Glutamatergic neuron (in vitro differentiated cells): ENCODE measurements around the gene PHF13. TPM values are rescaled to one million over a fixed set of nuclear protein-coding genes. Genes with fewer than 3 reads are reported as not detected.

Experiments
- DNase-seq: peaks from one replicate; pipeline ENCODE4 v3.0.0; 2022
- H3K27ac Mint-ChIP-seq: one replicate; pipeline ENCODE4 v1.8.0; 2020; ENCODE audit warnings: mild to moderate bottlenecking, mixed read lengths, inconsistent platforms; ENCODE audit not compliant: unreplicated experiment
- H3K27me3 Mint-ChIP-seq: one replicate; pipeline ENCODE4 v1.8.0; 2020; ENCODE audit warnings: mild to moderate bottlenecking, moderate library complexity, mixed read lengths, inconsistent platforms; ENCODE audit not compliant: unreplicated experiment
- H3K36me3 Mint-ChIP-seq: one replicate; pipeline ENCODE4 v1.8.0; 2020; ENCODE audit warnings: mild to moderate bottlenecking, mixed read lengths, inconsistent platforms; ENCODE audit not compliant: unreplicated experiment
- H3K4me1 Mint-ChIP-seq: one replicate; pipeline ENCODE4 v1.8.0; 2020; ENCODE audit warnings: mild to moderate bottlenecking, low read depth, mixed read lengths, inconsistent platforms; ENCODE audit not compliant: unreplicated experiment
- H3K4me3 Mint-ChIP-seq: one replicate; pipeline ENCODE4 v1.8.0; 2020; ENCODE audit warnings: mild to moderate bottlenecking, mixed read lengths, inconsistent platforms; ENCODE audit not compliant: unreplicated experiment
- H3K9me3 Mint-ChIP-seq: one replicate; pipeline ENCODE4 v1.8.0; 2020; ENCODE audit warnings: mild to moderate bottlenecking, moderate library complexity, mixed read lengths, inconsistent platforms; ENCODE audit not compliant: unreplicated experiment
- CTCF ChIP-seq: fragments of 200-600 bp; sonication (generic); IDR thresholded peaks from one replicate; pipeline ENCODE4 v1.5.0; 2021; ENCODE audit not compliant: partially characterized antibody, unreplicated experiment
- total RNA-seq: library from RNA; stranded (reverse); fragmentation: NEBNext Ultra II Directional; extraction: Animal tissue kit (Norgen Biotek cat#: 25700); gene quantifications from one replicate; pipeline ENCODE4 v1.2.1, GENCODE V29; 2021; ENCODE audit not compliant: unreplicated experiment

PHF13 gene
- total RNA-seq, 1 donor from 2014 or later = 13.2 TPM

DNA sequence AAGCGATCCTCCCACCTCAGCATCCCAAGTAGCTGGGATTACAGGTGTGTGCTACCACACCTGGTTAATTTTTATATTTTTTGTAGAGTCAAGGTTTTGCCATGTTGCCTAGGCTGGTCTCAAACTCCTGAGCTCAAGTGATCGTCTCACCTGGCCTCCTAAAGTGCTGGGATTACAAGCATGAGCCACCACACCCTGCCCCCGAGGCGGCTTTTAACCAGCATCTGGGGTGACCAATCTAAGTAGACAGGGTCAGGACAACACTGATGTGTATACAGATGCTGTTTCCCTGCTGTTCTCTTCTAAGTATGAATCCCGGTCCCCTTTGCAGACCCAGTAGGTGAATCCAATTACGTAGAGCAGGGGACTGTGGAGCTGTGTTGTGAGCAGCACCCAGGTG is 35.0 kb downstream of the PHF13 start:
- Mint-ChIP-seq H3K9me3 (peaks cover 2% of the 10 kb centered on the region), H3K27ac (no peak overlapping the region), H3K4me1 (peaks cover 13% of the 10 kb centered on the region), H3K27me3 (peaks cover 7% of the 10 kb centered on the region), H3K36me3 (no peaks in the 10 kb centered on the region), H3K4me3 (no peak overlapping the region)
- no peak for TF ChIP-seq CTCF
- no peak for DNase-seq

- peaks cover 17% of the 10 kb centered on the region for H3K4me1 Mint-ChIP-seq
- H3K9me3 Mint-ChIP-seq = peaks cover 2% of the 10 kb centered on the region
- peak overlapping the region; percentile 80 for H3K27ac Mint-ChIP-seq
- TF ChIP-seq CTCF = no peak
- peaks cover 5% of the 10 kb centered on the region for H3K27me3 Mint-ChIP-seq
- H3K4me3 Mint-ChIP-seq = no peak overlapping the region
- peak; percentile 30 for DNase-seq
- H3K36me3 Mint-ChIP-seq = no peaks in the 10 kb centered on the region
Observed at GRCh38 chr1:6651909-6652308, 38.4 kb downstream of the PHF13 start.

DNA sequence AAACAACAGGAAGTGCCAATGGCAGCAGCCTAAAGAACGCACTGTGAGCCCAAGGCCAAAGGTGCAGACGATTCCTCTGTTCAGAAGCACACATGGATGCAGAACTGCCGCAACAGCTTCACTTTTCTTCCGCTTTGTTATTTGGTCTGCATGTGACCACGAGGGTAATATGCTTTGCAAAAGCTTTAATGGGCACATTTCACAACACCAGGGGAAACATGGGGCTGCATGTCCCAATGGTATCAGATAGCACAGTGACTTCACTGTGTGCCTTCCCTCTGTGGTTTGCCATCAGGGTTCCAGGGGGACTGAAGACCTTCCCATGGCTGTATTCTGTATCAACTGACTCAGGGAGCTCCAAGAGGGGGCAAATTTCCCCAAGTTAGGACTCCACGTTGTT is 39.5 kb downstream of the PHF13 start:
- peaks cover 19% of the 10 kb centered on the region for H3K4me1 Mint-ChIP-seq
- no peak overlapping the region for H3K4me3 Mint-ChIP-seq
- peaks cover 2% of the 10 kb centered on the region for H3K9me3 Mint-ChIP-seq
- H3K36me3 Mint-ChIP-seq = no peaks in the 10 kb centered on the region
- no peak for DNase-seq
- H3K27ac Mint-ChIP-seq = peak overlapping the region; percentile 14
- TF ChIP-seq CTCF = no peak
- peaks cover 2% of the 10 kb centered on the region for H3K27me3 Mint-ChIP-seq

DNA sequence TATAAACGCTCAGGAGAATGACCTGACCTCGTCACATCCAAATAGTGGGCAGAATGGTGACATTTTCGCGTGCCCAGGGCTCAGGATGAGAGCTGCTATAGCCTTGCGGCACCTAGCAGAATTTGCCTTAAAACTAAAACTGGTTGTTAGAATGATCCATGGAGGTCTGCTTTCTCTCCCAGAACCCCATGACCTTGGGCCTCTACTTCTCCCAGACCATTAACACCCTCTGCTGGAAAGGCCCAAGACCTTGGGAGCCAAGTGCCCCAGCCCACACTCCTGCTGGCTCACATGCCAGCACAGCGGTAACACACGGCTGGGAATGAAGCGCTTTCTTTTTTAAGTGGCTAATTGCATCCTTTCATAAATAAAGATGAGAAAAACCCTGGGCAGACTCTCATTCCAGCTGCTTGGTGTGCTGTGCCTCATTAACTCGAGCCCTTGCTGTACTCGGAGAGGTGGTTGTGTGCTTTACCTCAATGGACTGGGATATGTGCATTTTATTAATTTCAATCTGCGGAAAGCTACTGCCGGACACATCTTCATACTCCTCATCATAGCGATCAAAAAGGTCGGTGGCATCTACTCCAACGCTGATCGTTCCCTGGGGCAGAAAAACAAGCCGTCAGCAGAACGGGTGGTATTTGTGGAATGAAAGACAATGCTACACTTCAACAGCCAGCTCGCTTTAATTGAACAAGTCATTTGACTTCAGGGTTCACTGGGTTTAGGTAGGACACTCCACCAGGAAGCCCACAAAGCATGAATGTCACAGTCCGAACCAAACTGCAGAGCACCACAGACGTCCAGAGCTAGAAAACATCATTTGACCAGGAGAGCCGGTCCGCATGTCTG is 40.1 kb downstream of the PHF13 start:
- Mint-ChIP-seq H3K27ac (peak overlapping the region; percentile 49), H3K36me3 (no peaks in the 10 kb centered on the region), H3K4me3 (no peak overlapping the region), H3K9me3 (peaks cover 3% of the 10 kb centered on the region), H3K4me1 (peaks cover 25% of the 10 kb centered on the region), H3K27me3 (peaks cover 3% of the 10 kb centered on the region)
- TF ChIP-seq CTCF = no peak
- no peak for DNase-seq

DNA sequence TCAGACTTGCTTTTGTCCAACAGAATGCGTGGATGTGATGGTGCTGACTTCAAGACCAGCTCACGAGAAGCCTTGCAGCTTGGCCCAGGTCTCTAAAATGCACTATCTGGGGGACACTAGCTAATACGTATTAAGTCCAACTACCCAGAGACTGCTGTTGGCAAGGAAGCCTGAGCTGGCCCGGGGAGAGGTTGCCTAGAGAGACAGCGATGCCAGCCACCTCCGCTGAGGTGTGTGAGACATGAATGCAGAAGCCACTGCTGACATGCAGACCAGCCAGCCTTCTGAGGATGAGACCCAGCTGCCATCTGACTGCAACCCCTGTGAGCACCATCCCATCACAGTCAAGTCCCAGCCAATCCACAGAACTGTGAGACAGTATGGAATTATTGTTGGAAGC is 43.6 kb downstream of the PHF13 start:
- Mint-ChIP-seq H3K9me3 (peaks cover 8% of the 10 kb centered on the region), H3K27ac (no peak overlapping the region), H3K4me1 (peaks cover 29% of the 10 kb centered on the region), H3K36me3 (no peaks in the 10 kb centered on the region), H3K4me3 (no peak overlapping the region), H3K27me3 (peaks cover 4% of the 10 kb centered on the region)
- no peak for TF ChIP-seq CTCF
- DNase-seq = no peak
